ENCODE results near the gene SERPINB2. TPM values are rescaled to one million over a fixed set of nuclear protein-coding genes. Genes with fewer than 3 reads are reported as not detected.

SERPINB2 gene
- total RNA-seq, 1 experiment from 2014 or later: not detected

DNA sequence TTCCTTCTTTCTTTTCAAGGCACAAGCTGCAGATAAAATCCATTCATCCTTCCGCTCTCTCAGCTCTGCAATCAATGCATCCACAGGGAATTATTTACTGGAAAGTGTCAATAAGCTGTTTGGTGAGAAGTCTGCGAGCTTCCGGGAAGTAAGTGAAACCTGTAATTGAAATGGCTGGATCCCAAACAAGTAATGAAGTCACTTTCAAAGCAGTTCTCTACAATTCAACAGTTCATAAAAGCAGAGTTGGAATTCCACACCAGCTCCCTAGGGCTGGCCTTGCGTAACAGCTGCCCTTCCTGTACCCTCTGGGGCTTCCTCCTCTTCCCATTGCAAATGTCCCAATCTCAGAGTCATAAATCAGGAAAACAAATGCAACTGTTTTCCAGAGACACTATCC is 9.6 kb downstream of the SERPINB2 start (continued):
- TF ChIP-seq ARID4B (CRISPR knock-in tag; IDR thresholded peaks at IDR 0.05; ENCODE audit: borderline replicate concordance) (no peak), FOXP1 (CRISPR knock-in tag; IDR thresholded peaks at IDR 0.05; ENCODE audit: borderline replicate concordance) (no peak)
- TF ChIP-seq, protein P1, sequence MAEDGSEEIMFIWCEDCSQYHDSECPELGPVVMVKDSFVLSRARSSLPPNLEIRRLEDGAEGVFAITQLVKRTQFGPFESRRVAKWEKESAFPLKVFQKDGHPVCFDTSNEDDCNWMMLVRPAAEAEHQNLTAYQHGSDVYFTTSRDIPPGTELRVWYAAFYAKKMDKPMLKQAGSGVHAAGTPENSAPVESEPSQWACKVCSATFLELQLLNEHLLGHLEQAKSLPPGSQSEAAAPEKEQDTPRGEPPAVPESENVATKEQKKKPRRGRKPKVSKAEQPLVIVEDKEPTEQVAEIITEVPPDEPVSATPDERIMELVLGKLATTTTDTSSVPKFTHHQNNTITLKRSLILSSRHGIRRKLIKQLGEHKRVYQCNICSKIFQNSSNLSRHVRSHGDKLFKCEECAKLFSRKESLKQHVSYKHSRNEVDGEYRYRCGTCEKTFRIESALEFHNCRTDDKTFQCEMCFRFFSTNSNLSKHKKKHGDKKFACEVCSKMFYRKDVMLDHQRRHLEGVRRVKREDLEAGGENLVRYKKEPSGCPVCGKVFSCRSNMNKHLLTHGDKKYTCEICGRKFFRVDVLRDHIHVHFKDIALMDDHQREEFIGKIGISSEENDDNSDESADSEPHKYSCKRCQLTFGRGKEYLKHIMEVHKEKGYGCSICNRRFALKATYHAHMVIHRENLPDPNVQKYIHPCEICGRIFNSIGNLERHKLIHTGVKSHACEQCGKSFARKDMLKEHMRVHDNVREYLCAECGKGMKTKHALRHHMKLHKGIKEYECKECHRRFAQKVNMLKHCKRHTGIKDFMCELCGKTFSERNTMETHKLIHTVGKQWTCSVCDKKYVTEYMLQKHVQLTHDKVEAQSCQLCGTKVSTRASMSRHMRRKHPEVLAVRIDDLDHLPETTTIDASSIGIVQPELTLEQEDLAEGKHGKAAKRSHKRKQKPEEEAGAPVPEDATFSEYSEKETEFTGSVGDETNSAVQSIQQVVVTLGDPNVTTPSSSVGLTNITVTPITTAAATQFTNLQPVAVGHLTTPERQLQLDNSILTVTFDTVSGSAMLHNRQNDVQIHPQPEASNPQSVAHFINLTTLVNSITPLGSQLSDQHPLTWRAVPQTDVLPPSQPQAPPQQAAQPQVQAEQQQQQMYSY (CRISPR knock-in tag; IDR thresholded peaks at IDR 0.05): no peak

- Mint-ChIP-seq H3K9me3 (no peaks in the 10 kb centered on the region), H3K36me3 (0 out of 2 replicates have a peak, but pooled peaks cover 2% of the 10 kb centered on the region), H3K27ac (no peak overlapping the region; the same call in 1 of the 2 replicates), H3K27me3 (ENCODE audit: low read depth) (no peaks in the 10 kb centered on the region), H3K4me1 (peaks cover 6% of the 10 kb centered on the region), H3K4me3 (no peak overlapping the region)
- TF ChIP-seq ZNF416 (CRISPR knock-in tag; IDR thresholded peaks at IDR 0.05) (no peak), ATF3 (CRISPR knock-in tag; conservative IDR thresholded peaks at IDR 0.05) (no peak), MXD4 (CRISPR knock-in tag; IDR thresholded peaks at IDR 0.05; ENCODE audit: borderline replicate concordance) (no peak), ETV6 (CRISPR knock-in tag; IDR thresholded peaks at IDR 0.05) (no peak), RELA (CRISPR knock-in tag; IDR thresholded peaks at IDR 0.05; ENCODE audit: borderline replicate concordance) (no peak), ZNF317 (CRISPR knock-in tag; IDR thresholded peaks at IDR 0.05; ENCODE audit: borderline replicate concordance, low read depth) (no peak), ATF1 (CRISPR knock-in tag; IDR thresholded peaks at IDR 0.05) (no peak), FOXP1 (CRISPR knock-in tag; IDR thresholded peaks at IDR 0.05; ENCODE audit: borderline replicate concordance) (no peak), NR2C2 (CRISPR knock-in tag; IDR thresholded peaks at IDR 0.05) (no peak)
- TF ChIP-seq, protein P1 (CRISPR knock-in tag; IDR thresholded peaks at IDR 0.05): no peak
- POLR2A ChIA-PET: no interaction called here
- ATAC-seq (no peak), DNase-seq (ENCODE audit: low spot score) (no peak)
- CTCF ChIA-PET: no interaction called here
Measured at GRCh38 chr18:63899206-63899605, 11.7 kb downstream of the SERPINB2 start.

All from WTC11 (cell line).